ENCODE results near the gene NDE1. TPM values are rescaled to one million over a fixed set of nuclear protein-coding genes. Genes with fewer than 3 reads are reported as not detected.
A peak's percentile ranks its signal among the peaks of the same experiment; 100 is the strongest.

The NDE1 gene
- total and polyA plus RNA-seq, 8 donors: 37.1 to 71.7 (median 50.7) TPM

DNA sequence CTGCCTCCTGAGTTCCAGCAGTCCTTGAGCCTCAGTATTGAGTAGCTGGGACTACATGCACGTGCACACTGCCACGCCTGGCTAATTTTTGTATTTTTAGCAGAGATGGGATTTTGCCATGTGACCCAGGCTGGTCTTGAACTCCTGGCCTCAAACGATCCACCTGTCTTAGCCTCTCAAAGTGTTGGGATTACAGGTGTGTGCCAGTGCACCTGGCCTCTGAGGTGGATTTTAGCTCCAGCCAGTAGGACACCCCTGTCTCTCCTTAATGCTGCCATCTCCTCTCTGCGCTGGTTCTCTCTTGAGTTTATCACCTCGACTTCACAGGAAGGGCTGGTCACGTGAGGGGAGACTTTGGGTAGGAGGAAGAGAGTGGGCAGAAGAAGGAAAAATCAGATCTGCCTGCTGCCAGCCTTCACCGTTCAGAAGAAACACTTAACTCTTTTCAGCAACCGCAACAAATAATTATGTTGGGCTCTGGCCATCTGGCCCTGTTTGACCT is 55.1 kb downstream of the NDE1 start:
- H3K4me1 ChIP-seq: no peaks in the 10 kb centered on the region
- H3K9me3 ChIP-seq: no peaks in the 10 kb centered on the region
- ATAC-seq (no peak), DNase-seq (no peak)
- intact Hi-C loops (cut with DNase I): no loop called here
- peaks cover 0 to 67% of the 10 kb centered on the region in 2 donors for H3K36me3 ChIP-seq
- no peak overlapping the region for H3K27ac ChIP-seq
- TF ChIP-seq, protein P1, sequence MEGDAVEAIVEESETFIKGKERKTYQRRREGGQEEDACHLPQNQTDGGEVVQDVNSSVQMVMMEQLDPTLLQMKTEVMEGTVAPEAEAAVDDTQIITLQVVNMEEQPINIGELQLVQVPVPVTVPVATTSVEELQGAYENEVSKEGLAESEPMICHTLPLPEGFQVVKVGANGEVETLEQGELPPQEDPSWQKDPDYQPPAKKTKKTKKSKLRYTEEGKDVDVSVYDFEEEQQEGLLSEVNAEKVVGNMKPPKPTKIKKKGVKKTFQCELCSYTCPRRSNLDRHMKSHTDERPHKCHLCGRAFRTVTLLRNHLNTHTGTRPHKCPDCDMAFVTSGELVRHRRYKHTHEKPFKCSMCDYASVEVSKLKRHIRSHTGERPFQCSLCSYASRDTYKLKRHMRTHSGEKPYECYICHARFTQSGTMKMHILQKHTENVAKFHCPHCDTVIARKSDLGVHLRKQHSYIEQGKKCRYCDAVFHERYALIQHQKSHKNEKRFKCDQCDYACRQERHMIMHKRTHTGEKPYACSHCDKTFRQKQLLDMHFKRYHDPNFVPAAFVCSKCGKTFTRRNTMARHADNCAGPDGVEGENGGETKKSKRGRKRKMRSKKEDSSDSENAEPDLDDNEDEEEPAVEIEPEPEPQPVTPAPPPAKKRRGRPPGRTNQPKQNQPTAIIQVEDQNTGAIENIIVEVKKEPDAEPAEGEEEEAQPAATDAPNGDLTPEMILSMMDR (IDR thresholded peaks at IDR 0.05): no peak
- no peak overlapping the region for H3K4me3 ChIP-seq
- no peaks in the 10 kb centered on the region for H3K27me3 ChIP-seq

DNA sequence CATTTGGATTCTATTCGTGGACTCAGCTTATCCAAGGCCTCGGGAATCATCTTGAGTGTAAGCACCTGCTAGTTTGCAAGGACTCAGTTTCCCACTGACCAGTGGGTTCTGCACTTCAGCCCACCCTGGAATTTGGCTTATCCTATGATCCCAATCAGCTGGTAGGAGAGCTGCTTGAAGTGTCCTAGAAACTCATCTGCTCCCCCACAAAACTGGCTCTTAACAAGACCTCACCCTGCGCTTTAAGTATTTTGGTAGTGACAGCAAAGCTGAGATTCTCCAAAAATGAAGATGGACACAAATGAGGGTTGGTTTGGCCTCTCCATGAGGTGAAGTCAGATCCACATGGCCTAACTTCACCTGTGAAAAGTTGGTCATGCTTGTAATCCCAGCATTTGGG is 57.3 kb downstream of the NDE1 start:
- TF ChIP-seq, protein P1 (IDR thresholded peaks at IDR 0.05): no peak
- DNase-seq: no peak

DNA sequence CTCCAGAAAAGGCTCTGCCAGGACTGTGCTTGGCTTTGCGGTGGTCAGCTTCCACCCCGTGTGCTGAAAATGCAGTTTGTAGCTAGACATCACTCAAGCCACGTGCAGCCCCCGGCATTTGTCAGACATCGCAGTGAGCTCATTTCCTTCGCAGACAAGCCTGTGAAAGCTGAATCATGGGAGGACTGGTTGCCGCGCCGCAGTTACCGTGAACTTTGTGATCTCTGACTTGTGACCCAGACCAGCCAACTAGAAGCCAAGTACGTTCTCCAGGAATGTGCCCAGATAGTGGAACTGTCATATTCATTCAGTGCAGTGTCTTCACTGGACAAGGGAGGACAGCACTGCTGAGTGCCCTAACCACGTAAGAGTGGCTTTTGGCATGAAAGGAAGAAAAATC is 58.1 kb downstream of the NDE1 start:
- peaks cover 0 to 37% of the 10 kb centered on the region in 2 donors for H3K36me3 ChIP-seq
- no peaks in the 10 kb centered on the region for H3K27me3 ChIP-seq
- TF ChIP-seq, protein P1 (IDR thresholded peaks at IDR 0.05): no peak
- no peak overlapping the region for H3K27ac ChIP-seq
- DNase-seq: peak in 2 of 4 donors; percentile 7 to 46
- intact Hi-C loops (cut with DNase I): no loop called here
- no peaks in the 10 kb centered on the region for H3K9me3 ChIP-seq
- H3K4me3 ChIP-seq: no peak overlapping the region
- ATAC-seq: peak; percentile 9
- no peaks in the 10 kb centered on the region for H3K4me1 ChIP-seq

More for the DNA sequence above, 57.3 kb downstream of the NDE1 start:
- no peaks in the 10 kb centered on the region for H3K4me1 ChIP-seq
- no peak overlapping the region for H3K27ac ChIP-seq
- no peaks in the 10 kb centered on the region for H3K27me3 ChIP-seq
- intact Hi-C loops (cut with DNase I): no loop called here
- peaks cover 0 to 45% of the 10 kb centered on the region in 2 donors for H3K36me3 ChIP-seq
- H3K4me3 ChIP-seq: no peak overlapping the region
- no peak for ATAC-seq
- H3K9me3 ChIP-seq: no peaks in the 10 kb centered on the region

DNA sequence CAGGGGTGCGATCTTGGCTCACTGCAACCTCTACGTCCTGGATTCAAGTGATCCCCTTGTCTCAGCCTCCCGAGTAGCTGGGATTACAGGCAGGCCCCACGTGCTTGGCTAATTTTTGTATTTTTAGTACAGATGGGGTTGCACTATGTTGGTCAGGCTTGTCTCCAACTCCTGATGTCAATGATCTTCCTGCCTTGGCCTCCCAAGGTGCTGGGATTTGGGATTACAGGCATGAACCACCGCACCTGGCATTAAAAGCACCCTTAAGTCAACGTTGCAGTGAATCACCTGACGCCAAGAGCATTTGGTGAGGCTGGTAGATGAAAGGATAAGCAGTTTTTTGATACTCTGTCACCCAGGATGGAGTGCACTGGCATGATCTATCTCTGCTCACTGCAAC is 59.0 kb downstream of the NDE1 start:
- ATAC-seq: no peak
- H3K4me1 ChIP-seq: no peaks in the 10 kb centered on the region
- intact Hi-C loops (cut with DNase I): no loop called here
- TF ChIP-seq, protein P1 (IDR thresholded peaks at IDR 0.05): no peak
- no peaks in the 10 kb centered on the region for H3K27me3 ChIP-seq
- H3K4me3 ChIP-seq: no peak overlapping the region
- H3K36me3 ChIP-seq: peaks cover 0 to 36% of the 10 kb centered on the region in 2 donors
- H3K27ac ChIP-seq: no peak overlapping the region
- no peak for DNase-seq
- H3K9me3 ChIP-seq: no peaks in the 10 kb centered on the region

DNA sequence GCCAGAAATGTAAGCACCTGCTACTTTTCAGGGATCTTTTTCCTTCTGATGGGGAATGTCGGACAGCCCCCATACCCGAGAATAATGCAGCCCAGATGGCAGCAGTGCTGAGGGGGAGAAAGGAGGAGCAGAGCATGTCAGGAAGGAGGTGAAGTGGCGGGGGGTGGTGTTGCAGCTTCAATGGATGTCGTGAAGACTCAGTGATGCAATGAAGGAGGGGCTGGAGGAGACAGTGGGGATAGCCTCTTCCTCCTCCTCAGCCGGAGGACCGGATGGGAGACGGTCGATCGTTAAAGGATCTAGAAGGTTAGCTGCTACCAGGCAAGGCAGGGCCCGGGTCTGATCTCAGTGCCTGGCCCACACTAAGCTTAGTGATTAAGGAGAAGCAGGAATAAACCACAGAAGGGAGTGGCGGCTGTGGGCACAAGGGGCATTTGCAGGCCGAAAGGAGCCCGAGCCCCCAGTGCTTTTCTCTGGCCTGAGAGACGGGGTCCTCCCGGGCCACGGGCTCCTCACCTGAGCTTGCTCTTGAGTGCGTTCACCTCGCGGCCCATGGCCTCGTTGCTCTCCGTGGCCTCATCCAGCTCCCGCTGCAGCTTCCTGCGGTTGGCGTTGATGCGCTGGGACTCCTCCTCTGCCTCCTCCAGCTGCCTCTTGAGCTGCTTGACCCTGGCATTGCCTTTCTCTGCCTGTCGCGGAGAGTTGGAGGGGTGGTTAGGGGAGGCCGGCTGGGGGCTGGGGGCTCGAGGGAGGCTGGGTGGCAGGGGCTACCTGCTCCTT is 64.5 kb downstream of the NDE1 start:
- no peak overlapping the region for H3K27ac ChIP-seq
- intact Hi-C loops (cut with DNase I): no loop called here
- peaks cover 0 to 57% of the 10 kb centered on the region in 2 donors for H3K36me3 ChIP-seq
- no peaks in the 10 kb centered on the region for H3K4me1 ChIP-seq
- TF ChIP-seq, protein P1 (IDR thresholded peaks at IDR 0.05): no peak
- DNase-seq (peak in 1 of 4 donors; percentile 45), ATAC-seq (no peak)
- H3K27me3 ChIP-seq: no peaks in the 10 kb centered on the region
- H3K4me3 ChIP-seq: no peak overlapping the region
- H3K9me3 ChIP-seq: no peaks in the 10 kb centered on the region
